ENCODE results near the gene MAP2.
A peak's percentile ranks its signal among the peaks of the same experiment; 100 is the strongest.

The MAP2 gene

DNA sequence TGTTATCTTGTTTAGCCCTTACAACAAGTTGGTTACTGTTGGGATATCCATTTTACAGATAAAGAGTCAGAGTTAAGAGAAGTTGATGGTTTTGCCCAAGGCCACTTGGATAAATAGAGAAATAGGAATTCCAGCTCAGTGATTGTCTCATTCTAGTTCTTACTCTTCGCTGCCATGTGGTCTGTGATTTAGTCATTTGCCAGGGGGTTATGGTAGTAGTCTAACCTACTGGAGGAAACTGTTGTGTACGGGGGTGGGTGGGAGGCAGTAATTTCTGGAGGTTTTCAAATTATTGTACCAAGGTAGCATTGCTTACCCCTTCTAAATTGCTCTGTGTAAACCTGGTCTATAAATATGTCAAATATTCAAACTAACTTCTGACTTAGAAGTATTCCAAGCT, 110.4 kb downstream of the MAP2 start:
- DNase-seq = no peak

DNA sequence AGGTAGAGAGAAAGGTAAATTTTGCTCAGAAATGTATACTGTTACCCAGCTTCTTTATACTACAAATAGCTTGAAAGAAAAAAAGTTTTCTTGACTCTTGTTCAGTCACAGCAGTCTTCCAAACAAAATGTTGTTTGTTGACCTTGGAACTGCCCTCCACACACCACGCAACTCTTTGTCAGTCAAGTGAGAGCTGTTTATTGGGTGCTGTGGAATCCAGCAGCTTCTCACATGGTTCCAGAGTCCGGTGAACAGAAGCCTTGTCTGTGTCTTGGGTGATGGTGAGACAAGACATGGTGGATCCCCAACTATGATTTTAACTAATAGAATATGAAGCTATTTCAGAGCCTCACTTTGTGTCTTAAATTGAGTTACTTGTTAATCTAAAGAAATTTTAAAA, 112.5 kb downstream of the MAP2 start:
- DNase-seq = no peak

DNA sequence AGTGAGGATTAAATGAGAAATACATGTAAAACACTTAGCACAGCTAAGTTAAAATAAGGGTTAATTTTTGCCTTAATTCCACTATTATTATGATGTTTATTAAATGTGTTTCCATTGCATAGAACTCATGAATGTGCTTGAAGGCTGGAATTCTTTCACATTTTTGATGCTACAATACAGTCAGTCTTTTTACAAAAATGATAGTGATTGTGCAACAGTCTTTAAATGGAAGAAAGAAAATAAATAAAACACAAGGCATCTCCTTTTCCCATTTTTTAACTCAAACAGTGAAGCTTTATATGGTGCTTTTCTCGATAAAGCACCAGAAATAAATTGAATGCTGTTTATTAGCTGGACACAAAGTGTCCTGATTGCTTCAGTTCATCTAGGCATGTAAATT, 123.9 kb downstream of the MAP2 start:
- DNase-seq = no peak

DNA sequence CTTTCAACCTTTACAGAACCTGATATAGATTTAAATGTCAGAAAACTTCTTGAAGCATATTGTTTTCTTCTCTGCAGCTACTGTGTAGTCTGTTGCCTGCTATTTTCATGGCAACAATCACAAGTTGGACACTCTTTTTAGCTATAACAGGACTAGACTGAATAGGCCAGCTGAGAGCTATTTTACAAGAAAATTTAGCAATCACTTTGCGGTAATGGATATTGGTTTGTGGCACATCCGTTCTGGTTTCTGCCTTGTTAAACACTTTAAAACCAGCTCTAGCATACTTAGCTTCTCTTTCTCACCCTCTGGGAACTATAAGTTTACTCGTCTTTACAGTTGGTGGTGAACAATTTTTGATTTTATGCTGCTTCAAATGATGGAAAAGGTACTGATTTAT, 125.7 kb downstream of the MAP2 start:
- DNase-seq = no peak

DNA sequence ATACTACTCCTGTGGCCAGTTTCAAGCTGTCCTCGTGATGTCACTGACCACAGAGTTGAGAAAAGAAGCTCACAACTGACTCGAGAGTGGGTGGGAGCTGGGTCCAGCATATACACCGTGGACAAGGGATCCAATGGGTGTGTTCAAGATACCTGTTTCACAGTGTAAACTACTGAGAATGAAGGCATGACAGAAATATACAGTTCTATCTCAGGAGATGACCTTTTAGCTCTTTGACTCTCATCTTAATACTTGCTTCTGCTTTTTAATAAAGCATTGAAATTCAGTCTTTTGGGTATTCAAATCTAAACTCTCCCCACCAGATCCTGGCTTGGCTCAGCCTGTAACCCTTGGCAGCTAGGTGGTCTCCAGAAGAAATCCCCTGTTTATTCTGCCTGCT, 130.1 kb downstream of the MAP2 start:
- no peak for DNase-seq

DNA sequence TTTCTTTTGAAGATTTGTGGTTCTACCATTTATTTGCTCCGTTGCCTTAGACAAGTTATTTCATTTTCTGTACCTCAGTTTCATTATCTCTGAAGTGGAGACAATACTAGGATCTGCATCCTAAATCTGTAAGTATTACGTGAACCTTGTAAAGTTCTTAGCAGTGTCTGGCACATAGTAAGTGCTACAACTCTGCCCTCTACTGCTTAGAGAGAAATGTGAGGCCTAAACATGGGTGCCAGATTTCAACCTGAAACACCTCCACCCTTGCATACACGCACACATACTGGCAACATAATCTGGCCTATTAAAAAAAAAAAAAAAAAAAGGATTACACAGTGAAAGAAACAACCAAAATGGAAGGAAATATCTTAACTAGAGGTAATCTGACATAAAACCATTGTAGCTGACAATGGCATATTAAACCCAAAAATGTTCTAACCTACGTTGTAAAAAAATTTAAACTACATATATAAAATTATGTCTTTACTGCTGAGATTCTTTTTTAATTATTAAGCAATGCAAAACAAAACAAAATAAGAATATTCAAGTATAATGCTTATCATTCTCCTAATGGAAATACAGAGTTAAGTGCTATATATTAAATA, 132.6 kb downstream of the MAP2 start:
- peak; percentile 31 for DNase-seq

DNA sequence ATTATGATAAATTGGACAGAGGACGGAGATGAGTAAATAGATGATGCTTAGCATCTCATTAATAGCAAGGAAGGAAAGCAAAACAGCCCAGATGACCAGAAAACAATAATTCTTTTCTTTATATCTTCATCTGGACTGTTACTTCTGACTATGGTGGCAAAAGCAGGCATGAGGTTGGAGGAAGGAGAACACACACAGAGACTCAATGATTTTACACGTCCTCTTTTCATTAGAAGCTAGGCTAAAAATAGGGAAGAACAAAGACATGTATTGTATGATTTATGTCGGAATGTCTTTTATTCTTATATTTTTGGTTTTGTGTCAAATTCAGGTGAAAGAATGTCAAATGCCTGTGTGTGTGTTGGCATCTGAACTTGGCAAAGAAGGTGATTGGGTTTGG, 137.1 kb downstream of the MAP2 start:
- DNase-seq = no peak

DNA sequence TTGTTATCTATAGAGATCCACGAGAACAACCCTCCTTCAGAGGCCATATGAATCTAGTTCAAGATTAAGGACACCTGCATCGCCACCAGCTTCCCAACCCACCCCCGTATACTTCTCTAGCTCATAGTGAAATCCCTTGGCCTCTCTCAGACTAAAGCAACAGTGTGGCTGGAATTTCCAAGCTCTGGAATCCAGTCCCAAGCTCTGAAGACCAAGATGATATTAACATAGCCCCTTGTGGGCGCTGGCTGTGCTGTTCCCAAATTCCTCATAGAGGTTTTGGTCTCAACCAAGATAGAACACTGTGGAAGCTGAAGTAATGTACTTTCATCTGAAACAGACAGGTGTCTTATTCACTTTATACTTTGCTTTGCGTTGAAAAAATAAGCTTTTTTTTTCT, 139.6 kb downstream of the MAP2 start:
- DNase-seq = no peak

DNA sequence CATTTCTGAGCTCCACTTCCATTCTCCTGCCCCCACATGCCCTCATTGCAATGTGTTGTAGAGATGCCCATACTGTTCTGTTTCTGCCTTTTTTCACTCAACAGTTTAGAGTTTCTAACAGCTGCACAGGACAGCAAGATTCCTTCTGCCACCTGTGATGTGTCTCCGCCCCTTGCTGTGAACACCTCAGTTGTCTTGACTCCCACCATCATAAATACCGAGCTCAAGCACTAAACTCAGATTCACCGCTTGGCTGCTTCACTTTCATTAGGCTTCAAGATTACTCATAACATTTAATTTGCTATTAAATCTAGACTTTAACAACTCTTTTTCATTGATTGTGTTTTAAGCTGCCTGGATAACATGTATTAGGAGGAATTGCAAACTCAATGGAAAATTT, 141.0 kb downstream of the MAP2 start:
- DNase-seq = no peak

DNA sequence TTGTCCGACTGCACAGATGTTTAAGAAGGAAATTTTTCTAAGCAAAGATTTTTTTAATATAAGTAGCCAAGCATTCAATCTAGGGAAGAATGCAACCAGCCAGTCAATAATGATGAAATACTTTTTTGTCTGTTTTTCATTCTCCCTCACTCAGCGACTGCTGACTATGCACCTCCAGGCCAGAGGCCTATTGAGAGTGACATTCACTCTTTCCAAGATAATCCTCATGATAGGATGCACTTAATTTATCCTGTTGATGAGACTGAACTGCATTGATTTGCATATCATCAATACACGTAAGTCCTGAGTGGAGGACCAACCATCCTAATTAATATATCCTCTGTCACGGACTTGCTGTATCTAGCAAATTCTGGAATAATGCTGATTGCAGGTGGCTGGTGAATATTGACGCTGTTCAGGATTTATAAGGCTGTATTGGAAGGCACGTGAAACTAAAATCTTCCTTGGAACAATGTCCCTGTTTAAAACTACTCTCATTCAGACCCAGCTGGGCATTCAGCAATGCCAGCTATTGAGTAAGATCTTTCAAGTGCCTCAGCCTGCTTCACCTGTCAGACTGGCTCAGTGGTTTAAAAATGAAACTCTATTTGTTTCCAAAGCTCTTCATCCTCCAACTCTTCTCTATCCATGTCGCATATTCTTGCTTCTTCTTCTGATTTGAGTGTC, 142.2 kb downstream of the MAP2 start:
- DNase-seq = no peak

DNA sequence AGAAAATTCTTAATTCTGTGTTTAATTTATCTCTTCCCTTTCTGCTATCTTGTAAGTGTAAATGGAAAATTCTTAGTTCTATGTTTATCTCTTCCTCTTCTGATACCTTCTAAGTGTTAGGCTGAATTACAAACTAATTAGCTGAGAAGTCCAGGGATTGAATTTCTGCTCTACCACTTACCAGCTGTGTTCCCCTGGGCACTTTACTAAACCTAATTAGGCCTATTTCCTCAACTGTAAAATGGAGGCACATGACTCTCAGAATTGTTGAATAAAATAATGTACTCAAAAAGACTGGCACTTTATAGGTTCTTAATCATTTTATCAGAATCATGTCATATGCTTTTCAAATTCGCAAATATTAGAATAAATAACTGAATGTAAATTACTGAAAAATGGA, 146.3 kb downstream of the MAP2 start:
- no peak for DNase-seq

DNA sequence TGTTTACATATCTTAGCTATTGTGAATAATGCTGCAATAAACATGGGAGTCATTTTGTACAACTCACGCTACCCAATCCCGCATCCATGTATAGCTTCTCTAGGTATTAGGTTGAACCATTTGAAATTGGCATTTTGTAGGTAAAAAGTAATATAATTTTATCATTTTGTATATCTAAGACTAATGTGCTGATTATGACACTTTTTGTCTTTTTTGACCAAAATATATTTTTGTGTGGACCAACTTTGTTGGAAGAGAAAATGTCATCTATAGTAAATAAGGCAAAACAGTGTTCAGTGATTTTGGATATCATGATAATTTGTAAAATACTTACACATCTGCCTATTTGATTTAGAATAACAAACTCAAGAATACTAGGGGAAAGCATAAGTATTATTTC, 150.7 kb downstream of the MAP2 start:
- DNase-seq = no peak

DNA sequence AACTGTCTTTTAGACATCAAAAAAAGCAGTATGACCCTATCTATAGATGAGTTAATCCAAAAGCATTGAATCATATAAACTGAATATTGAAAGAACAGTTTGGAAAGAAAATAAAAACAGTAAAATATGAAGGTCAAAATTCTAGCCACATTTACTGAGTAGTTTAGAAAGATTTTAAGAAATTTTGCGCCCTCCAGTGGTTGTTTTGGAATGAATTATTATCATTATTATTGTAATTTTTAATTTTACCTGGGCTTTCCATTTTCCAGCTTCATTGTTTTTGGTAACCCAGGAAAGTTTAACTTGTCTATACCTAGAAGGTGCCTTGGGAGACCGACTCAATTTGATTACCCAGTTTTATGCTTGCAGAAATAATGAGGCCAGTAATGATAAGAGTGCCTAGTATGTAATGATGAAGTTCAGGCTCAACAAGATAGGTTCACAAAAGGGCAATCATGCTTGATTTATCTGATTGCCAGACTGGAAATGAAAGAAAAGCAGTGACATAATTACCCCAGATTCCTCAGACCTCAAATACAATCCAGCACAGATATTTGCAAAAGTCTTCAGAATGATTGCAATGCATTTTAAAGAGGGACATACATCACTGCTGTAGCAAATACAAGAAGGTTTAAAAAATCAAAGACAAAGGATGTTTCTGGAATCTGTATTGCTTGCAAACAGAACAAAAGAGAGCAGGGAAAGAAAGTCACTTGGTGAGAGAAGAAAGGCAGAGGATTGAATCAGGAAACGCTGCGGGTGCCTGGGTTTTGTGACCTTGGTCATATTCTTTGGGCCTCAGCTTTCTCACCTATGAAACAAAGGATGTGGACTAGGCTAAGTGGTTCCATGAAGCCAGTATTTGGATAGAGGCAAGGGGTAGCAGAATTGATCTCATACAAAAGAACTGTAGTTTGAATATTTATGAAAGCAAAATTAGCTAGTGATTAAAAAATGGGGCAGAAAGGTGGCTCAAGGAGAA, 153.8 kb downstream of the MAP2 start:
- DNase-seq = peak; percentile 45

DNA sequence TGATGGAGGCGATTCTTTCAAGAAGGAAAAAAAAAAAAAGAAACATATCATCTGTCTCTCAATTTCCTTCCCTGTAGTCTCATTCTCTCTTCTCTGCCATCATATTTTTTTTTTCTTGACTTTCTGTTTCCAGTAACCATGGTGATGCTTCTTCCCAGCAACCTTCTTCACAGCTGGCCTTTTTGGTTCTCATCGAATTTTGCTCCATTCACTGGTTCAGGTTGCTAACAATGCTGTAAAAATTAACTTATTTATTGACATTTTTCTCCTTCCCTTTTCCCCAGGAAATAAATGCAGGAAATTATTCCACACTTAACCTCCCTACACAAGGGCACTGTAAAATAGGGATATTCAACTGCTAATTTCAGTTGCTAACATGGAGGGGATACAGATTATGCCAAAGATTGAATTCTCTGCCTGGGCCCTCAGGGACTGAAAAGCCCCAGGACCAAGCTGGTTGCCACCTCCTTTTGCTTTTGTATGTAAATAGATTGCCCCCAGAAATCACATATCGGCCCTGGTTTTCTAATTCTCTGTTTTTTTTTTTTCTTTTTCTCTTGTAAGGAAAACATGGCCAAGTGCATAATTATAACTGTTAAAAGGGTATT, 154.7 kb downstream of the MAP2 start:
- no peak for DNase-seq

DNA sequence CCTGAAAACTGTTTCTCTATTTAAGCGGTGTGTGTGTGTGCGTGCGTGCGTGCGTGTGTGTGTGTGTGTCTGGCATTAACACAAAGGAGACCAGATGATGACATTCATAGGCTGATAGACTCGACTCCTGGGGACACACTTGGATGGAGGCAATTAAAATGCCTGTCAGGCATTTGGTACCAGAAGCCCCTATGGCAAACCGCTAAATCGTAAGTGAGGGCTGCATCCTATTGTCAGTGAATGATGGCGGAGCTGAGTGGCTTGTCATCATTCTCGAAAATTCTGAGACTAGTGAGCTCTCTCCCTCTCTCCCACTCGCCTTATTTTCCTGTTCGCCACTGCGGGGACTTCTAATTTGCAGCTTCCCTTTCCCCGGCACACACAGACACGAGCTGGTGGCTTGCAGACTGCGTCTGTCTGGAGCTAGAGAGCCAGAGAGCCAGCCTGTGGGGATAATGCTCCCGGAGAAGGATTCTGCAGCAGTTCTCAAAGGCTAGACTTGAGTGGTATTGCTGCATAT, 155.4 kb downstream of the MAP2 start:
- no peak for DNase-seq

DNA sequence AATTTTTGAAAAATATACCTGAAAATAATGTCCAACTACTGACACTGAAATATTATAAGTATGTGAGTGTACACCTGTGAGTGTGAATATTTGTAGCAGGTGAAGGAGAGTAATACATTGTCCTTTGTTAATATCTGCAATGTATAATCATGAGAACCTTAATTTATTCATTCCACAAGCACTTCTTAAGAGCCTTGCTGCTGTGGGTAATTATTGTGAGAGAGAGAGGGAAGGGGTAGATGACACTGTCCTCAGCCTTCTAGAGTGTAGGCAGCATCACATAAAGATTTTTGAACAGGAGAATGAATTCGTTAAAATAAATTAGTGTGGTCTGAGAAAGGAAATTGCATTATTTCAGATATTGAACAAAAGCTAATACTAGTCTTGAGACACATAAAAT, 157.2 kb downstream of the MAP2 start:
- DNase-seq = no peak

DNA sequence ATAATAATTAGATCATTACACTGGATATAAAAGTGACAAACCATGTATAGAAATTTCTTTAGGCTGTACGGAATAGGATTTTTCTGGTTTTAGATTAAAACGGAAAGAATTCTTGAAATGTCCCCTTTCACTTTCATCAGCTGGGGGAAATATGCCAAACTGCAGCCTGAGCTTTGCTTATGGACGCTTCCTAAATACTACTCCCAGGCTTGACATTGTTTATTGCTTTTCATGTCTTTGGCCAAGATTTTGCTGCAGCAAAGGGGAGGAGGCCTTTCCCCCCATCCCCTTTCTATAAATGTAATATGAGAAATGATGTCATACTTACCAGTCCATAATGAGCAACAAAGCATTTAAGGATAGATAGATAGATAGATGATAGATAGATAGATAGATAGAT, 158.4 kb downstream of the MAP2 start:
- no peak for DNase-seq

DNA sequence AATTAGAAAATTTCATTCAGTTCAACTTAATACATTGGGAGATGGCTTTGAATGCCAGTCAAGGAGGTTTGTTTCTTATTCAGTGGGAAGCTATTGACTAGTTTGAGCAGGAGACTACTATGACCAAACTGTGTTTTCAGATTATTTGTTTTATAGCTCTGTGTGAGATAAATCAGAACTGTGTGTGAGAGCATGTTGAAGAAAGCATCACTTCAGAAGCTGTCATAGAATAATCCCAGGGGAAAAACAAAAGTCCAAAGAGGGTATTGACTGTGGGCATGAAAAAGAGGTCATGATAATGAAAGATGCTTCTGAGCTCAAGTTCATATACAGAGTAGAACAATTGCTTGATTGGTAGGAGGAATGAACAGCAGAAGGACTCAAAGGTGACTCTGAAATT, 160.6 kb downstream of the MAP2 start:
- no peak for DNase-seq

DNA sequence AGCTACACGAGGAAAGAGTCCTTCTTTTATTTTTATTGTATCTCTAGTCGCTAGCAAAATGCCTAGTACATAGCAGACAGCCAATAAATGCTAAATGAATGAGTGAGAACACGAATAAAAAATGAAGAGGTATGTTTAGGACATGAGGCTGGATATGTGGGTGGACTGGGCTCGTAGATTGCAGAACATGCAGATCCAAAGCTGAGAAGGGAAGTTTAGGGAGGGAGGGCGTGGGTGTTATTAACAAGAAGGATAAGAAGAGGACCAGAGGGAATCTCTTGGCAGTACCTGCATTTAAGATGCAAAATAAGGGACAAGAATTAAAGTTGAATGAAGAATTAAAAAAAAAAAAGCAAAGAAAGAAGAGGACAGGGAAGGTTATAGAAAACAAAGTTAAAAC, 161.1 kb downstream of the MAP2 start:
- DNase-seq = no peak

DNA sequence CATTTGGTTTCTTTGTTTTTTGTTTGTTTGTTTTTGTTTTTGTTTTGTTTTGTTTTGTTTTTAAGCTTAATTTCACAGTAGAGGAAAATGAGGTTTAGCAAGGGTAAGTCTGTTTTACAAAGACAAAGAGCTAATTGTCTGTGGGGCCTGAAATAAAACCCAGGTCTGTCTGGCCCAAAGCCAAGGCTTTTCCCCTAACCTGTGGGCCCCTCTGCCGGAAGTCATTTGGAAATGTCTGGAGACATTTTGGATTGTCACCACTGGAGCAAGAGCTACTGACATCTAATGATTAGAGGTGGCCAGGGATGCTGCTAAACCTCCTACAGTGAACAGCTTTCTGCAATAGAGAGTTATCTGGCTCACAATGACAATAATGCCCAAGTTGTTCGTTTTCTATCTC, 167.2 kb downstream of the MAP2 start:
- no peak for DNase-seq

DNA sequence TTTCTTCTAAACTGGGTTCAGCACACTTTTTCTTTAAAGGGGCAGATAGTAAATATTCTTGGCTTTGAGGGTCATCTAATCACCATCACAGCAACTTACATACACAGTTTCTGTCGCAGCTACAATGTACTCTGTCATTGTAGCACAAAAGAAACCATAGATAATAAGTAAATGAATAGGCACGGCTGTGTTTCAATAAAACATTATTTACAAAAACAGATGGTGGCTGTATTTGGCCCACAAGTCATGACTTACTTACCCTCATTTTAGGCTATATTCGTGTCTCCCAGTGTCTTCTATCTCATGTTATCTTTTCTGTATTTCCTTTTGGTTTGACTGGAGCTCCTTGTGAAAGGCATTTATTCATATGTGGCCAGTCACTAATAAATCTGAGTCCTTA, 168.3 kb downstream of the MAP2 start:
- no peak for DNase-seq

DNA sequence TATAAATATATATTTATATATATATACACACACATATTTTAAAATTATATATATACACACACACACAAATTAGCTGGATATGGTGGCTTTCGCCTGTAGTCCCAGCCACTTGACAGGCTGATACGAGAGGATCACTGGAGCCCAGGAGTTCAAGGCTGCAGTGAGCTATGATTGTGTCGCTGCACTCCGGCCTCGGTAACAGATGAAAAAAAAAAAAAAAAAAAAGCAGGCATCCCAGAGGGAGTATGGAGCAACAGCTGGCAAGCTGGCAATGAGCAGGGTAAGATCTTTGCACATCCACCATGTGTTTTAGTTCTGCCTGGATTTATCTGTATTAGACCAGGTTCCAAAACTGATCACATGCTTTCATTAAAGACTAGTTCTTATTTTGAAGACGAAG, 170.1 kb downstream of the MAP2 start:
- DNase-seq = no peak

DNA sequence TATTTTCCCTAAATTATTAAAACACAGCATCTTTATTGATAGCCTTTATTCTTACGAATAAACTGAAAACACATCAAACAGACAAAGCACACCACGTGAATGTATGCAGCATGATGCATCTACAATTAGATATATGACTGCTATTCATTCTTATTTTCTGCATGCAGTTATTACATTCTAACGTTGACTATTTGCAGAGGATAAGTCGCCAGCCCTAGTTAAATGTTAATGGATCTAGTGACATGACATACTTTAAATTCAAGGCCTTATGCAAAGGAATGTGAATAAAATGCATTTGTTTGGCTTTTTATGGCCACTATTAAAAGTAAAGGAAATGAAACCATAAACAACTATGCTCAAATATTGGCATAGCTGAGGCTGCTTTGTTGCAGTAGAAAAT, 172.4 kb downstream of the MAP2 start:
- no peak for DNase-seq

Data from RPMI8226 (cell line).